Measurements from ENCODE around the gene DCDC1. TPM values are rescaled to one million over a fixed set of nuclear protein-coding genes. Genes with fewer than 3 reads are reported as not detected.

DCDC1 gene, protein sequence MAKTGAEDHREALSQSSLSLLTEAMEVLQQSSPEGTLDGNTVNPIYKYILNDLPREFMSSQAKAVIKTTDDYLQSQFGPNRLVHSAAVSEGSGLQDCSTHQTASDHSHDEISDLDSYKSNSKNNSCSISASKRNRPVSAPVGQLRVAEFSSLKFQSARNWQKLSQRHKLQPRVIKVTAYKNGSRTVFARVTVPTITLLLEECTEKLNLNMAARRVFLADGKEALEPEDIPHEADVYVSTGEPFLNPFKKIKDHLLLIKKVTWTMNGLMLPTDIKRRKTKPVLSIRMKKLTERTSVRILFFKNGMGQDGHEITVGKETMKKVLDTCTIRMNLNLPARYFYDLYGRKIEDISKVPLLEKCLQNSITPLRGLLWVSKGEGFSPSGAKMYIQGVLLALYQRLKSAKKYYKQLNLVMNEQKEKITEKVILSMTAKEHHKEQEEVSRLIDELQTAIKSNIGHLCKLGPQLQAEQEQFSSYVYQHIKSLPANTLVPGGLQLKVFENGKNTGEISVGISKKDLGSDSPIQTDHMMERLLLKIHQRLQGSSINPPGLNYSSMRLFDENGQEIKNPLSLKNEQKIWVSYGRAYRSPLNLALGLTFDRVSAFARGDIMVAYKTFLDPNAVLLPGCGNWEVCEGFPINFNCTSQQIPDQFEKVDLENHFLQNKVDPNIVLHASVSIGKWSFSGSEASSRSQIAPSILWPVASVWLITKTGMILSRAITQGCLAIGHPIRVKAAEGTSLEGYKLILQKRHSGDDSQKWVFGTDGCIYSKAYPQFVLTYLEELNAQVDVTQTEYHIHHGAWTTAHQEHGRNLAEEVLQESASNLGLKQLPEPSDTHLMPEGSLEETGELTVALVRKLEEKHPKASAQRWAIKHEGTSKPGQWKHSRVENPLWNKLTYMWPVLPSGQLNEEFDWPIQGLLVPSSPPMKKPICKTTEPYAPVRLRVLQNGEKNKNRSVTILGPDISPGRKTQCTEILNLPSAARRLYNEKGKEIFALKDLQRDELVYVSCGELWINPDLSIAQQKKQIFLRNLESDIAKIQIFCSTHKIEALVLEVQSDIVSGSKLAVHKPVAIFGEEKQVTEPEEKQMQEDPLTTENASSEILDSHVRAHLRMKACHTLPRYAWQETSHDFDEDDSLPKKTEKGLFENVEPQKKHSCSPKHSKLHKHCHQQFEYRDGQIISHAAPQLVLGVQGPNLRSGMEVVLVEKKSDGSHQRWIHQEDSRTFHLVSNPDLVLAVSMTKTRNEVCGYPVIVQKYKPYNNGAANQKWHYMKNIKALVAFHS (N-terminal part only)
- total RNA-seq (2022; extraction: Qiagen RNA extraction), result 0.28 to 0.69 TPM (median 0.57 TPM) in 5 replicates

GRCh38 chr11:31369348-31370329 lies at the start of gene DCDC1, which contains the start of gene DNAJC24:
Gene DCDC1, minus strand, starts transcription at chr11:31369739. Its CDS starts 41,459 bp downstream, at chr11:31328280.
Gene DNAJC24, plus strand, starts transcription at chr11:31369860. Its CDS starts 889 bp downstream, at chr11:31370749.

Other genes with a start within 250 kb of the DCDC1 start
- gene DNAJC24, start 121 bp upstream of the DCDC1 start, total RNA-seq (2022; extraction: Qiagen RNA extraction), result 8.3 to 11.0 TPM (median 9.9 TPM) in 5 replicates
- gene IMMP1L, start 139.9 kb upstream of the DCDC1 start, total RNA-seq (2022; extraction: Qiagen RNA extraction), result 35.6 to 53.4 TPM (median 48.0 TPM) in 5 replicates
- 7.7 to 9.2 TPM (median 8.2 TPM) in 5 replicates for gene ELP4, start 140.0 kb upstream of the DCDC1 start, total RNA-seq (2022; extraction: Qiagen RNA extraction)